Ecto neural progenitor cell (in vitro differentiated cells): ENCODE data around the gene MN1.

Source experiments
- DNase-seq: peaks from one replicate; pipeline ENCODE4 v3.0.0-alpha.2; 2018; ENCODE audit warnings: low spot score

The MN1 gene

DNA sequence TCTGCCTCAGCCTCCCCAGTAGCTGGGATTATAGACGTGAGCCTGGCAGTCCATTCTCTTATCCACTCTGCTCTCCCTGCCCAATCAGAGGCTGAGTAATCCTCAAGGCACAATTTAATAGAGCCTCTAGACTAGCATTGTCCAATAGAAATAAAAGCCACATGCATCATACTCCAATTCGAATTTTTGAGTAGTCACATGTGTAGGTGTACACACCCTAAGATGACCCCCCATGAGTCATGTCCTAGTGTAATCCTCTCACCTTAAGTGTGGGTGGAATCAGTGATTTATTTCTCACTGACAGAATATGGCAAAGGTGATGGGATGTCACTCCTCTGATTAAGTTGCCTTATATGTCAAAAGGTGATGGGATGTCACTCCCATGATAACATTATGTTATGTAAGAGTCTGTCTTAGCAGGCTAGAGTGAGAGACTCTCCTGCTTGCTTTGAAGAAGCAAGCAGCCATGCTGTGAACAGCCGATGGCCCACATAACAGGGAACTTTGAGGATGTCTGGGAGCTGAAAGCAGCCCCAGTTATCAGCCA lies 61.3 kb downstream of the MN1 start:
- DNase-seq: no peak

DNA sequence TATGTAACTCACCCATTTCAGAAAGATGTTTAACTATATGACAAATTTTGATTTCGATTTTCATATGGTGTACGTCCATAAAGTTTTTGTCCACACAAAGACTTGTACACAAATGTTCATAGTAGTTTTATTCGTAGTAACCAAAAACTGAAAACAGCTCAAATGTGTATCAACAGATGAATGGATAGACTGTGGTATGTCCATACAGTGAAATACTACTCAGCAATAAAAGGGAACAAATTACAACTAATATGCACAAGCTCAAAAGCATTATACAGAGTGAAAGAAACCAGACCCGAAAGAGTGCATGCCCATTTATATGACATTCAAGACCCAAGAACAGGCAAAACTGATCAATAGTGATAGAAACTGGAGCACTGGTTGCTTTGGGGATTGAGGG lies 64.0 kb downstream of the MN1 start:
- DNase-seq: no peak

DNA sequence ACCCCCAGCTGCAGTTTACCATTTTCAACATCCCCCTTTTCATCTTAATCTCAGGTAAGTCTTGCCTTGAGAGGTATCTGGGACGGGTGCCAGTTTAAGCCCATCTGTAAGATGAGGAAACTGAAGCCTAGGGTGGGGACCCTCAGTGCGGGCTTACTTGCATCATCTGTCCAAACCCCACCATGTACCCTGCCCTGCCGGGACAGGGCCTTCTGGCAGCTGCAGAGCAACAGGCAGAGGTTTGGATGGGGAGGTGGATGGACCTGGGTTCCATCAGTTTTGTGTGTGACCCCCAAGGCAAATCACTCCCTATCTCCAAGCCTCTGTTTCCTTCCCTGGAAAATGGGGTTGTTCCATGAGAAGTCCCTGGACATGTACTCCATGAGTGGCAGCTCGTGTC lies 67.5 kb downstream of the MN1 start:
- DNase-seq: no peak

DNA sequence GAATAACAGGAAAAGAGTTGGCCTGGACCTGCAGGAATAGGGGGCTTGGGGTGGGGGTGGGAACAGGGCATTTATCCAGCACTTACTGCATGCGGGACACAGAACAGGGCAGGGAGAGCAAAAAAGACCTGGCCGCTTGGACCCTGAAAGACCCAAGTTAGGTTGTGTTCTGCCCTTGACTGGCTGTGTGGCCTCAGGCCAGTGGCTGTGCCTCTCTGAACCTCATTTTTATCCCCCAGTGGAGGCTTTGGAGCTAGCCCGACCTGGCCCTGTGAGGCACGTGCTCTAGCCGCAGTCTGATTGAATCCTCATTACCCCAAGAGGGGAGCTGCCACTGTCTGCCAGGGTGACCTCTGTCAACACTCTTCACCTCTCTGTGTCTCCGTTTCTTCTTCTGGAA lies 68.7 kb downstream of the MN1 start:
- no peak for DNase-seq

DNA sequence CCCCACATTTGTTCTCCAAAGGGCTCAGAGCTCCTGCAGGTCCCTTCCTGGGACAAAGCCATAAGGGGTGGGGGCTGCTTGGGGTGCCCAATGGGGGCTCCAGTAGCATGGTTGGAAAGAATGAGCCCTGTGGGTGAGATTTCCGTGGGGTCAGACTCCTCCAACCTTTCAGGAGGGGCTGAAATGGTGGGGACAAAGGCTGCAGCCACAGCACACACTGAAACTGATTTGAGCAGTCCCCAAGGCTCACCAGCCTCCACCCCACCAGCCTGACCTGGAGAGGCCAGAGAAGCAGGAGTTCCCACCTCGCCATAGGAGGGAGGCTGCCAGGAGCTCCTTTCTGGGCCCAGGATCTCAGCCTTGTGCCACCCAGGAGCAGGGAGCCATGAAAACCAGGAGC lies 69.2 kb downstream of the MN1 start:
- DNase-seq: no peak

DNA sequence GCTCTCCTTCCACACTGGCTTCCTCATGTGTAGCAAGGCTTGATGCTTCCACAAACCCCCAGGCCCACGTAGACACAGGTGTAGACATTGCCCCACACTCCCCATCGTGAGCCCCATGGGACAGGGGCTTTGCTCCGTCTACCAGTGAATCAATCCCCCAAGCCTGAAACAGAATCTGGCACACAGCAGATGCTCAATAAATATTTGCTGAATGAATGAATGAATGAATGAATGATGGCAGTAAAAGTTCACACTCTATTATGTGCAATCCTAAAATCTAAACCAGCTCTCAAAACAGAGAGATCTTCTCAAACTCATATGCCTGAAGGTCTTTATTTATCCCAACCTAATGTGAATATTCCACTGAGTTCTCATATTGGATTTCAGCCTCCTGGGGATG lies 69.9 kb downstream of the MN1 start:
- no peak for DNase-seq

DNA sequence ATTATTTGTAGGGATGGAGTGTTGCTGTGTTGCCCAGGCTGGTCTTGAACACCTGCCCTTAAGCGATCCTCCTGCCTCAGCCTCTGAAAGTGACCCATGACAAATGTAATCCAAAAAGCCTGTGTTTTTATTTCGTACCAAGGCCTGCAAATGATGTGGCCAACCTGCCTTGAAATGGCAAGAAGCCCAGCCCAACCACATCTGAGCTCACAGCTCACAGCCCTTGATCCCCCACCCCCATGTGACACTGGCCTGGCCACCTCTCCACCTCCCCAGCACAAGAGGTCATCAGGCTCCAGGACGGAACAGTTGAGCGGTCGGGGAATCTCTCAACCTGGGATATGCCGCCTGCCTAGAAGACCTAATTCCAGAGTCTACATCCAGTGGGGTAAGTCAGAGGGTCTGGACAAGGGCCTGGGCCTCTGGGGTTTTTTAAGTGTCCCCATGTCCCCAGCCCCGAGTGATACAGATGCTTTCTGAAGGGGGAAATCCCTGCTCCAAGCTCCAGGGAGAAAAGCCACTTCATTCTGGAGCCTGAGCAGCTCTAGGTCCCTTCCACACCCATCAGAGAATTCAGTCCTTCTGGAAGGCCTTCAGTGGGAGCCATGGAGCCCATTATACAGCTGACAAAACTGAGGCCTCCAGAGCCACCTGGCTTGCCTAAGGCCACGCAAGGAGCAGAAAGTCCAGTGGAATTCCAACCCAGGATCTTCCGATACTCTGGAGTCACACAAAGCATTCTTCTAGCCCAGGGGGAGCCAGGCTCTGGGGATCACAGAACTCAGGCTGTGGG lies 70.7 kb downstream of the MN1 start:
- DNase-seq: no peak

DNA sequence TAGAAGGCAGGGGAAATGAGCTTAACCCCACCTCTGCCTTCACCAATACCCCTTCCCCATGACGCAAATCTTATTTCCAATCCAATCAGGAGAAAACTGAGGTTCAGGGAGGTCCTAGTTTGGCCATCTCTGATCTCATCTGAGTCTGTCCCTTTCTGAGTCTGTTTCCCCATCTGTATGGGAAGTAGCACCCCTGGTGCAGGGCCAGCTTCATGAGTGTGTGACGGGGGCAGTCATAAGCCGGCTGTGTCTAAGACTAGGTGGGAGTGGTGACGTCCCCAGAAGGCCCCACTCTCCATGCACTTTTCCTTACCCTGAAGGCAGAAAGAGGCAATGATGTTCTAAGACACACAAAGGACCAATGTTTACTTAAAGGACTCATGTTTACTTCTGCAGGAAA lies 72.3 kb downstream of the MN1 start:
- no peak for DNase-seq

- no peak for DNase-seq
Measured at GRCh38 chr22:27727673-27728451, 73.7 kb downstream of the MN1 start.

GRCh38 chr22:27726686-27727449 lies 74.7 kb downstream of the MN1 start:
- no peak for DNase-seq

DNA sequence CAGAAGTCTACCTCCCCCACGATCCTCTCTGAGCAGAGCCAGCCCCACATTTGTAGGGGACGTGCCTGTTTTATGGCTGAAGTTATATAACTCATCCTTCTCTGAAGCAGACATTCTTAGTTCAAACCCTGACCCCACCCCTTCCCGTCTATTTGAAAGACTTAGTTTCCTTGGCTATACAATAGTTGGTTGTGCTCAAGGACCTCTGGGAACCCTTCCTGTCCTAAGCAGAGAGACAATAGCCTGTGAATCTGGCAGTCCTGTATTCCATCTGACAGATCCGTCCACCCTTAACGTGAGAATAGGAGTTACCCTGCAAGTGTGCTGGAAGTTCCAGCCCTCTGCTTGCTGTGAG lies 75.2 kb downstream of the MN1 start:
- no peak for DNase-seq

DNA sequence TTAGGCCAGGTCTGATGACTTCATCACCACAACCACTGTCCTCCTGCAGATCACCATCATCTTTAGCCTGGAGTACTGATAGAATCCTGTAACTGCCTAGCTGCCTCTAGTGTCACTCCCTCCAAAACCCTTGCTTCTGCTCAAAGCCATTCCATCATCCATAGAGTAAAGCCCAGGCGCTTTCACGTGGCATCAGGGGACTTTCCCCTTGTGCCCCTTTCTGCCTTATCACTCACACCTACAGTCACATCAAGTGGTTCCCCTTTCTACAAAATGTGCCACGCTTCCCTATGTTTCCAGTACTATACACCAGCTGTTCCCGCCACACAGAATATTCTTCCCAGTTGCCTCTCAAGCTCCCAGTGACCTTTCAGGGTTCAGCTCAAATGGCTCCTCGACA lies 75.9 kb downstream of the MN1 start:
- DNase-seq: no peak

GRCh38 chr22:27724709-27725108 lies 76.8 kb downstream of the MN1 start:
- DNase-seq: no peak

DNA sequence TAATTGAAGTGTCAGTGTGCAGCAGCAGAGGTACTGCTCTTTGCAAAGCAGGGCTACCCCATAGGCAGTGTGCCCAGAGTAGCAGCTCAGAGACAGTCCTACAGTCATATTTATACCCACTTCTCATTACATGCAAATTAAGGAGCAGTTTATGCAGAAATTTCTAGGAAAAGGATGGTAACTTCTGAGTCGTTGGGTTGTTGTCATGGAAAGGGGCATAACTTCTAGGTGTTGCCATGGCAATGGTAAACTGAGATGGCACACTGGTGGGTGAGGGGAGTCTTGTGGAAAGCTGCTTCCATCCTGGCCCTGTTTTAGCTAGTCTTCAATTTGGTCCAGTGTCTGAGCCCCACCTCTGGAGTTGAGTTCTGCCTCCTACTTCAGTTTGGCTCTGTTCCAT lies 77.4 kb downstream of the MN1 start:
- DNase-seq: no peak

- DNase-seq: no peak
Measured at GRCh38 chr22:27723708-27724107, 77.8 kb downstream of the MN1 start.

- no peak for DNase-seq
Measured at GRCh38 chr22:27723158-27723557, 78.4 kb downstream of the MN1 start.

DNA sequence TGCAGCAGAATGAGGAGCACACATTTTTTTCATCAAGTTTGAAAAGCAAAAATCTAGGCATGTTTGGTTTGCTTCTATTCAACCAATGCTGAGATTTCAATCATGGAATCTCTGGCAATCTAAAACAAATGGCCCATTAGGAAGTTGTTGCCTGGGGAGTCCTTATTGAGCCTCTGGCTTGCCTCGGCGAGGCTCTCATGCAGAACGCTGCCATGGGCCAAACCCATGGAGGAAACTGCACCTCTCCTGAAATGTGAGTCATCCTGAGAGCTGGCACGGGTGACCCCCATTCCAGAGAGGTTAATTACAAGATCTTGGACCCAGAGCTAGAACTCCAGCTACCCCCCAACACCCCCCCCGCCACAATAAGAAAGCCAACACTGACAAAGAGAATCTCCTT lies 80.7 kb downstream of the MN1 start:
- DNase-seq: no peak

GRCh38 chr22:27719535-27720227 lies 81.9 kb downstream of the MN1 start:
- no peak for DNase-seq

DNA sequence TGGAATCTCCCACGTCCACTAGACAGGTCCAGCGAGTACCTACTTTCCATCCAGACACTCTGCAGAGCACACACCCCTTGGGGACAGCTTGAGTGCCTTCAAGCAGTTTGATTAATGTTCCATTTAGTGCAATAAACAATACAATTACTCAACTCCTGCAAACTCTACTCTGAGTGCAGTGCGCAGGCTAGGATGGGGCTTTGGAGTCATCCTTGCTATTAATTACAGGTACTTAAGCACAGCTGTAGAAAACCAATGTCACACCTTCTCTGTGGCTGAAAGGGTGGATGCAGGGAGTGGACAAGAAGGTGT lies 82.6 kb downstream of the MN1 start:
- no peak for DNase-seq

DNA sequence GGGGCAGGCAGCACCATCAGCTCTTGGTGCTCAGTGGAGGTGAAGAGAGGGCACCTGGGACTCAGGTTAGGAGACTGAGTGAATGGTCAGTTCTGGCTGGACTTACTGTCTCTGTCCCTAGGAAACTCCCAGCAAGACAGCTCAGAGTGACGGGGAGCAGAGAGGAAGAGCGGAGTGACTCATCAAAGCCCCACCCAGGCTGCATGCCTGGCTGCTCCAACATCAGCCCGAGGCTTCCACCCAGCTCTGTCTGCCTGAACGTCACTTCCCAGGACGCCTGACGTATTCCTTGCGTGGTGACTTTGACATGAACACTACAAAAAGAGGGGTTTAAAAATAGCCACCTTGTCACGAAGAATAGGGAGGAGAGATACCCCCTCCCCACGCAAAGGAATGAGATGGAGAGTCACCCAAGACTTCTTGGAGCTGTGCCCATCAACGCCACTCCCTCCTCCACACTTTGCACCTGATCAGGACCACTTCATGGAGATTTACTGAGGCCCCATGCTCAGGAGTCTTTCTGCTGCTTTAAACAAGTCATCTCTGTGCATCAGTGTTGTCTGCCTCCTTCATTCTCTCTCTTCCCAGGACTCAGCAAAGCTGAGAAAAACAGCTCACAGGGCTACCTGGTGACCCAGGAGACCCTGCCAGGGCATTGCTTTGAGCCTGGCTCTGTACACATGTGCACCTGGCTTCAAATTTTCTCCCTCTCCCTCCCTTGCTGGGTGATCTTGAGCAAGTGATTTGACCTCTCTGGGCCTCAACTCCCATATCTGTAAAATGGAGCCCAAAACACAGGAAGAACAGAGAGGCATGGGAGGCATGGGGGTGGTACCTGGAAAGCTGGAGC lies 83.1 kb downstream of the MN1 start:
- no peak for DNase-seq

- DNase-seq: no peak
Measured at GRCh38 chr22:27717094-27717493, 84.5 kb downstream of the MN1 start.
